Ovary (tissue), 9 donors: Measurements from ENCODE around the gene GRK5. TPM values are rescaled to one million over a fixed set of nuclear protein-coding genes. Genes with fewer than 3 reads are reported as not detected.

ENCODE experiments used
- DNase-seq, 5 donors: peaks; one replicate each; pipeline ENCODE4 v3.0.0-alpha.2; 2019 to 2020
- H3K27ac ChIP-seq, 2 donors: fragments of 200-600 bp; one replicate each; pipeline versions ENCODE4 v1.5.1 to v1.8.0; 2019 to 2022
- H3K27me3 ChIP-seq: fragments of 200-600 bp; one replicate; pipeline ENCODE4 v1.8.0; 2022
- H3K36me3 ChIP-seq: fragments of 200-600 bp; sonication (generic); one replicate; pipeline ENCODE4 v1.5.1; 2019
- H3K4me1 ChIP-seq: one replicate; pipeline ENCODE4 v1.8.1; 2013; ENCODE audit warnings: mild to moderate bottlenecking, moderate library complexity; ENCODE audit not compliant: insufficient read depth
- H3K4me3 ChIP-seq: fragments of 200-600 bp; sonication (generic); one replicate; pipeline ENCODE4 v1.5.1; 2017
- H3K9me3 ChIP-seq, 2 donors: fragments of 200-600 bp in 1 of 2; sonication (generic) in 1 of 2; one replicate each; pipeline versions ENCODE4 v1.5.1 to v1.8.1; 2013 to 2019; ENCODE audit warnings: mild to moderate bottlenecking in 1 of 2, moderate library complexity in 1 of 2
- EP300 ChIP-seq: sonication (generic); formaldehyde crosslinking; IDR thresholded peaks from one replicate; pipeline ENCODE4 v1.6.1; 2017; ENCODE audit warnings: antibody characterized with exemption
- POLR2A ChIP-seq: fragments of 450-650 bp; IDR thresholded peaks from one replicate; pipeline ENCODE4 v1.6.1; 2017; ENCODE audit warnings: antibody characterized with exemption, mild to moderate bottlenecking, moderate library complexity
- WGBS, 3 donors: extraction: QIAGEN DNeasy Blood & Tissue Kit in 1 of 3; methylation state at CpG; one replicate each; pipeline versions ENCODE4 v1.1.5 to v1.1.7; 2013 to 2017; 5-methylcytosine and 5-hydroxymethylcytosine counted together
- intact Hi-C, 4 donors: fragments of 100-400 bp; cut with DNase I; formaldehyde crosslinking; loops; one replicate each; pipeline versions ENCODE4 v1.11.0 to v1.15.1; 2022 to 2023
- polyA plus RNA-seq, 2 donors: library from polyadenylated mRNA; stranded (reverse); fragments of 200-250 nt in 1 of 2; fragments of 350-450 nt in 1 of 2; fragmentation: Illumina TruSeq in 1 of 2; extraction: RNeasy Lipid Tissue Mini Kit (QIAGEN cat#74804) in 1 of 2; gene quantifications; one replicate each; pipeline ENCODE4 v1.2.3, GENCODE V29; 2013 to 2014
- total RNA-seq, 7 donors: library from RNA; depleted of rRNA in 2 of 7; stranded (reverse); fragments of >200 nt in 2 of 7; fragmentation: NEBNext Ultra II Directional in 3 of 7; extraction: Animal tissue kit (Norgen Biotek cat#: 25700) in 3 of 7; gene quantifications; one replicate each; pipeline versions ENCODE4 v1.1.0 to v1.2.4, GENCODE V29; 2016 to 2023
- TF ChIP-seq, protein P1 (sequence below), 3 donors: fragments of 450-650 bp in 2 of 3; fragments of 200-600 bp in 1 of 3; IDR thresholded peaks; one replicate each; pipeline versions ENCODE4 v1.5.1 to v1.8.0; 2016 to 2022; ENCODE audit warnings: antibody characterized with exemption in 3 of 3, mild to moderate bottlenecking in 1 of 3
- donor health status: DM: no; HTN: no; CAD: no; lungs with moderate emphysema.
- donor health status: DM: no; HTN: no; CAD: no.
- donor health status: Bipolar disorder and iron deficiency.
- donor health status: DM: yes; HTN: yes; CAD: no.
- donor health status: DM: no; HTN: no; CAD: no.
- donor health status: DM: yes; HTN: yes; CAD: no.

The GRK5 gene
- total and polyA plus RNA-seq, 9 donors: 10.0 to 115 (median 38.2) TPM

DNA sequence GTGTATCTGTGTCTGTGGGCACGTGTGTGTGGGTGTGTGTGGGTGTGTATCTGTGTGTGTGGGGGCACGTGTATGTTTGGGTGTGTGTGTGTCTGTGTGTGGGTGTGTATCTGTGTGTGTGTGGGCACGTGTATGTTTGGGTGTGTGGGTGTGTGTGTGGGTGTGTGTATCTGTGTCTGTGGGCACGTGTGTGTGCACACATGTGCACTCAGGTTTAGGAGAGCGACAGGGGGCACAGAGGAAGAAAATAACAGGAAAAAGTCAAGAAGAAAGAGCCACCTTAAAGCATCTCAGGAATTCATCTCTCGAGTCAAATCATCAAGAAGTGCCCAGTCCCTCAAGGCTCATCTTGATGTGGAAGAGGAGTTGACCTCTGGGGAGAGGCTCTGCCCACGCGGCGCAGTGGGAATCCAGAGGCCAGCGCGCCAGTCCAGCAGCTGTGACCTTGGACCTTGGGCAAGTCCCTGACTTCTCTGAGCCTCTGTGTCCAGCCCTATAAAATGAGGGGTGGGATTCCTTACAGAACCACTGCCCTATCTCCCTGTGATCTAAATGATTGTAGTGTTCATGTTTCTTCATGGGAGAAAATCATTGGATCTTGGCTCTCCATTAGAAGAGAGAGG is 187.4 kb downstream of the GRK5 start:
- Histone ChIP-seq H3K27ac (no peak overlapping the region), H3K4me1 (peaks cover 4% of the 10 kb centered on the region), H3K4me3 (no peak overlapping the region), H3K27me3 (no peaks in the 10 kb centered on the region), H3K9me3 (no peaks in the 10 kb centered on the region), H3K36me3 (no peaks in the 10 kb centered on the region)
- intact Hi-C loops: no loop called here
- 62 to 73% (median 70%) methylated on average over 9 to 11 of the region's 11 CpGs for WGBS, 3 donors
- DNase-seq: no peak
- TF ChIP-seq POLR2A (no peak), EP300 (no peak)
- TF ChIP-seq, protein P1, sequence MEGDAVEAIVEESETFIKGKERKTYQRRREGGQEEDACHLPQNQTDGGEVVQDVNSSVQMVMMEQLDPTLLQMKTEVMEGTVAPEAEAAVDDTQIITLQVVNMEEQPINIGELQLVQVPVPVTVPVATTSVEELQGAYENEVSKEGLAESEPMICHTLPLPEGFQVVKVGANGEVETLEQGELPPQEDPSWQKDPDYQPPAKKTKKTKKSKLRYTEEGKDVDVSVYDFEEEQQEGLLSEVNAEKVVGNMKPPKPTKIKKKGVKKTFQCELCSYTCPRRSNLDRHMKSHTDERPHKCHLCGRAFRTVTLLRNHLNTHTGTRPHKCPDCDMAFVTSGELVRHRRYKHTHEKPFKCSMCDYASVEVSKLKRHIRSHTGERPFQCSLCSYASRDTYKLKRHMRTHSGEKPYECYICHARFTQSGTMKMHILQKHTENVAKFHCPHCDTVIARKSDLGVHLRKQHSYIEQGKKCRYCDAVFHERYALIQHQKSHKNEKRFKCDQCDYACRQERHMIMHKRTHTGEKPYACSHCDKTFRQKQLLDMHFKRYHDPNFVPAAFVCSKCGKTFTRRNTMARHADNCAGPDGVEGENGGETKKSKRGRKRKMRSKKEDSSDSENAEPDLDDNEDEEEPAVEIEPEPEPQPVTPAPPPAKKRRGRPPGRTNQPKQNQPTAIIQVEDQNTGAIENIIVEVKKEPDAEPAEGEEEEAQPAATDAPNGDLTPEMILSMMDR (IDR thresholded peaks at IDR 0.05): no peak

DNA sequence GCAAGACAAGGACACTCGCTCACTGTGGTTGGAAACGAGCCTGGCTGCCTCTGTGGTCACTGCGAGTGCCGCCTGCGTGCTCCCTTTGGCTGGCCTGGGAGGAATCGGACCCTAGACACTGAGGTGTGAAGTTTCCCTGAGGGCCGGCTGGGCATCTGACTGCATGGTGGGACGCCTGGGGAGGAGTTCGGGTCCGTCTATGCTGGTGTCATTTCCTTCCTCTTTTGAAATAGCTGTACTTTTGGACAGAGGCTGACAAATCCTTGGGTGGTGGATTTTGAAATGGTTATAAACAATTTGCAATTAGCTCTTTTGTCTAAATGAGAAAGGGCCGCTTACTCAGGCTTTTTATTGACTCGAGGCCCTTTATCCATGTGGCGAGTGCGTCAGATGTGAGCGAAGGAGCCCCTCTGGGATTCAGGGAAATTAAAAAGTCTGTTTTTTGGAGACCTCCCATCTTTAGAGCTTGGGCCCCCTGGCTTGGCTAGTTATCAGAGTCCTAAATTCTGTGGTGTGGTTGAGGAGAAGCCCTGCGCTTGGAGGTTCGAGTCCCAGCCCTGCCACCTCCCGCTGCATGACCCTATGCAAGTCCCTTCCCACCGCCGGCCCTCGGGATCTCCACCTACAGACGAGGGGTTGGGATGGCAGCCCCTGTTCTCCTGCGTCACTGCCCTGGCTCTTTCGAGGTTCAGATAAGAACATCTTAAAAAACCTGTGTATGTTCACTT is 188.1 kb downstream of the GRK5 start:
- WGBS, 3 donors: 85 to 88% (median 87%) methylated on average over 24 of the region's 24 CpGs
- Histone ChIP-seq H3K9me3 (no peaks in the 10 kb centered on the region), H3K4me1 (peaks cover 4% of the 10 kb centered on the region), H3K27ac (no peak overlapping the region), H3K27me3 (no peaks in the 10 kb centered on the region), H3K36me3 (no peaks in the 10 kb centered on the region), H3K4me3 (no peak overlapping the region)
- intact Hi-C loops: no loop called here
- DNase-seq: no peak
- TF ChIP-seq EP300 (no peak), POLR2A (no peak)
- TF ChIP-seq, protein P1 (IDR thresholded peaks at IDR 0.05): no peak

DNA sequence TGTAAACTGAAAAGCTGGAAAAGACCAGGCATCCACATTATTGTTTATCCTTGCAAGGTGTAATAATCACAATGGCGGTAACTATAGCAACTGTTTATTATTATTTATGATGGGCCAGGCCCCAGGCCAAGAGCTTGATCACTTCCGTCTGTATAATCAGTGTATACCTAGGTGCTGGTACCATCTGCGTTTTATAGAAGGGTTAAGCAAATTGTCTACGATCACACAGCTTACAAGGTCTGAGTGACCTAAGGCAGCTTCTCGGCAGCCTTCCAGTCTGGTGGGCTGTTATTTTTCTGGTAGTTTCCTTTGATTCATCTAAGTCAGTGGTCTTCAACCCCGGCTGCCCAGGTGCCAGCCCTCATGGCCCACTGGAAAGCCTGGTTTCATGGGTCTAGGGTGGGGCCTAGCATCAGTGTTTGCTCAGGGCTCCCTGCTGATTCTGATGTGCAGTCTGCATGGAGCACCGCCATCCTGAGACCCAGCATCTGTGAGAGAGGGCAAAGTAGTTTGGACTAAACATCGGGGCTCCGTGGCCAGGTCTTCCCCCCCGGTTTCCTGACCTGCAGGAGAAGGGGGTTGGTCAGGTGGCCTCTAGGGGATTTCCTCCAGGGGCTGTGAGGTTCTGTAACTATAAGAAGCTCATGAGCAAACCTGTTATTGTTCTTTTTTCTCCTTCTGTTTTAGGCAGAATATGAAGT is 188.8 kb downstream of the GRK5 start:
- H3K9me3 ChIP-seq: no peaks in the 10 kb centered on the region
- H3K4me3 ChIP-seq: no peak overlapping the region
- 68 to 81% (median 72%) methylated on average over 10 of the region's 10 CpGs for WGBS, 3 donors
- no peaks in the 10 kb centered on the region for H3K27me3 ChIP-seq
- intact Hi-C loops: no loop called here
- no peak for DNase-seq
- peaks cover 4% of the 10 kb centered on the region for H3K4me1 ChIP-seq
- no peaks in the 10 kb centered on the region for H3K36me3 ChIP-seq
- TF ChIP-seq EP300 (no peak), POLR2A (no peak)
- TF ChIP-seq, protein P1 (IDR thresholded peaks at IDR 0.05): no peak
- no peak overlapping the region for H3K27ac ChIP-seq

DNA sequence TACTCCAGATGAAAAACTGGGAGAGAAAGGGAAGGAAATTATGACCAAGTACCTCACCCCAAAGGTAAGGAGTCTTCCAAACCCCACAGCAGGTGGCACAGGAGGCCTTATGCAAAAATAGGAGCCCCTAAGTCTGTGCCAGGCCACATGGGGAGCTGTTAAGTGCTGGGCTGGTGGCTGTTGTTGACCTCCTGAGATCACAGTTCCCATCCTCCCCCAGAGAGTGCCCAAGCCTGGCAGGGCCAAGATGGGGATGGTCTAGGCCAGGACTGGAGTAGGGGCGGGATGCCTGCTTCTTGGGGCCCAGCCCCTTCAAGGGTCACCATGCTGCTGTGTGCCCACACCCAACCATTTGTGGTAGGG is 189.3 kb downstream of the GRK5 start:
- Histone ChIP-seq H3K4me3 (no peak overlapping the region), H3K9me3 (no peaks in the 10 kb centered on the region), H3K4me1 (peaks cover 10% of the 10 kb centered on the region), H3K36me3 (no peaks in the 10 kb centered on the region), H3K27ac (no peak overlapping the region), H3K27me3 (no peaks in the 10 kb centered on the region)
- no peak for DNase-seq
- intact Hi-C loops: no loop called here
- TF ChIP-seq, protein P1 (IDR thresholded peaks at IDR 0.05): no peak
- no peak for TF ChIP-seq POLR2A
- no peak for TF ChIP-seq EP300
- 86 to 100% (median 100%) methylated on average over 1 of the region's 1 CpG for WGBS, 3 donors
